Measurements from ENCODE around the gene HGS.

Gene HGS

DNA sequence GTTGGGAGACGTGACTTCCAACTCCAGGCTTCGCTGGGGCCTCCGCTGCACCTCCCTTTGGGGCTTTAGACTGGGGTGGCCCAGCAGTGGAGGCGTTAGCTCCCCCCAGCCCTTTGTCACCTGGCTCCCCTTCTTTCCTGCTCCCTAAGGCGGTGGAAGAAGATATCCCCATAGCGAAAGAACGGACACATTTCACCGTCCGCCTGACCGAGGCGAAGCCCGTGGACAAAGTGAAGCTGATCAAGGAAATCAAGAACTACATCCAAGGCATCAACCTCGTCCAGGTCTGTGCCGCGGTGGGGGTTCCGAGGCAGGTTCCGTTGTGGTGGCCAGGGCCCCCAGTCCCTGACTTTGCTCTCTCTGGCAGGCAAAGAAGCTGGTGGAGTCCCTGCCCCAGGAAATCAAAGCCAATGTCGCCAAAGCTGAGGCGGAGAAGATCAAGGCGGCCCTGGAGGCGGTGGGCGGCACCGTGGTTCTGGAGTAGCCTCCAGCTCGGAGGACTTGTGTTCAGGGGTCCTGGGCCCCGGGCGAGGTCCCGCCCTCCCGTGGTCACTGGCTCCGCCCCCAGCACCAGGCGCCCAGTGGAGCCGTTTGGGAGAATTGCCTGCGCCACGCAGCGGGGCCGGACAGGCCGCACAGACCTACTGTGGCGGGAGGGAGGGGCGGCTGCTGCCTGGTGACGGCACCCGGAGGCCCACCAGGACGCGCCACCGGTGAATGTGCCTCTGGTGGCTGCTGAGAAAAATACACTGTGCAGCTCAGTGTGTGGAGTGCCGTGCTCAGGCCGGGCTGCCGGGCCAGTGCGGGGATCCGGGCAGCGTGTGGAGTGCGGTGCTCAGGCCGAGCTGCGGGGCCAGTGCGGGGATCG is 23.2 kb downstream of the HGS start:
- no peak for DNase-seq

- DNase-seq = no peak
These were observed 24.2 kb downstream of the HGS start for GRCh38 chr17:81707725-81708646.

DNA sequence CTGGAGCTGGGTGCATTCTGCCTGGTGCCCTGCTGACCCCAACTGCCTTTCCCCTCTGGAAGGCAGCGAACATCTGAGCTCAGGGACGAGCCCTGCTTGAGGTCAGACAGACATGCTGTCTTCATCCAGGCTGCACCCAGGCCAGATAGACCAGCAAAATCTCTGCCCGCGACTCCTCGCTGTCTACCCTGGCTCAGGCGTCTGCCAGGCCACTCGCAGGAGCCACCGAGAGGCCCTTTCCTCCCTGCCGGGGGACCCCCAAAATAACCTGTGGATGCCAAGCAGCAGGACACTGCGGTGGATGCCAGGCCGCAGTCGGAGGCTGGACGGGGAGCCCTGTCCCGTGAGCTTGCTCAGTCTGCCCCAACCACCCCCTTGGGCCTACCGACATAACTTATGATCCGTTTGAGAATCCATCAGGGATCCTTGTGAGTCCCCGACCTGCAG is 25.0 kb downstream of the HGS start:
- no peak for DNase-seq

DNA sequence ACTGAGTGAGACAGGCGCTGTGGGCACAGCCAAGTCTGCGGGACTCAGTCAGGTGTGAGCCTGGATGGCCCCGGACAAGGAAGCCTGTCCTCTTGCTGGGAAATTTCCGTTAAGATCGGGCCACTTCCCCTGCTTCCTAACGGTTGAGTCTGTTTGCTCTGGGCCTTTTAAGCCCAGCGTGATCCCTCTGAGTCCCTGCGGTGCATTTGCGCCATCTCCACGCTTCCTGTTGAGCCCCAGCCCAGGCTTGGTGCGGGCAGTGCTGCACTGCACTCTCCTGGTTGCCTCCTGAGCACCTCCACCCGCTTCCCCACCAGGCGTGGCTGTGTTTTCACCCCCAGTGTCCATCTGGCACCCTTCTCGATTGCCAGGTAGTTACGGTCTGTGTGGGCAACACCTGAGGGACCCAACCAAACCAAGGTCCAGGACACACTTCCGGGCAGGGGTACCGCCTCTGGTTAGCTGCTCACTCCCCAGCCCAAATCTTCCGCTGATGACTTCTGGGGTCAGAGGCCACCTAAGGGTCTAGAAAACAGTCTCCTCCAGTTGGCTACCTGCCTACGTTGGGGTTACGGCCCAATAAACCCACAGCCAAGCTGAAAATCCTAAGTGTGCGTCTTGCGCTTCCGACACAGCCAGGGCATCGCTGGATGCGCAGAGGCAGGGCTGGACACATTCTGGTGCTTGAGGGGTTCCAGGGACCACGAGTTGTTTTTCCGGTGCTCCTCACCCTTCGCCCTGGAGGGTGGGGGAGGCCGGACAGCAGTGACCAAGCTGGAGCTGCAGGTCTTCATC is 26.9 kb downstream of the HGS start:
- no peak for DNase-seq

DNA sequence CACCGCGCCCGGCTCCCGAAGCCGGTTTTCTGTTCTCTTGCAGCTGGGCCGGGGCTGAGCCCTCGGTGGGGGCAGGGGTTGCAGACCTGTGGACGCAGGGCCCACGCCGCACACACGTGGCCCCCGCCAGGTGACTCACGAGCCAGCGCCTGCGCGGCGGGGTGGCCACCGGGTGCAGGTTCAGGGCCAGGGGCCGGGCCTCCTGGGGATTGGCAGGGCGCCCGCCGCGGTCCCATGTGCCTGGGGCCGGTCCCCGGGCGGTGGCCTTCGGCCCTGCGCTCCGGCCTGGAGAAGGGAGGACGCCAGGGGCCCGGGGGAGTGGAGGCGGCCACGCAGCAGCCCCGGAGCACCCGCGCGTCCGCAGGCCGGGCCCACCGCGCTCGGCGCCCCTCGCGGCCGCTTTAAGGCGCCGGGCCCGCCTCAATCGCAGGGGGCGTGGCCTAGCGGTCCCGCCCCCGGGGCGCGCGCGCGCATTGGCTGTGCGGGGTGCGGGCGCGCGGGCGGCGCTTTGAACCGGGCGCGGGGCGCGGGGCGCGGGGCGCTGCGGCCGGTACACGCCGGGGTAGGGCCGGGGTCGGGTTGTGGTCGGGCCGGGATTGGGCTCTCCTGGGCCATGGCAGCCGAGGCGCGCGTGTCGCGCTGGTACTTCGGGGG is 28.1 kb downstream of the HGS start, which contains the start of gene SLC25A10:
SLC25A10 (plus strand) TSS at position 471 of the 654 bp plus-strand sequence; CDS start at position 614, 143 bp downstream.
- DNase-seq = peak; percentile 63 to 89

GRCh38 chr17:81712468-81713003 is 28.7 kb downstream of the HGS start:
- DNase-seq = peak in 1 of 2 experiments; percentile 39

DNA sequence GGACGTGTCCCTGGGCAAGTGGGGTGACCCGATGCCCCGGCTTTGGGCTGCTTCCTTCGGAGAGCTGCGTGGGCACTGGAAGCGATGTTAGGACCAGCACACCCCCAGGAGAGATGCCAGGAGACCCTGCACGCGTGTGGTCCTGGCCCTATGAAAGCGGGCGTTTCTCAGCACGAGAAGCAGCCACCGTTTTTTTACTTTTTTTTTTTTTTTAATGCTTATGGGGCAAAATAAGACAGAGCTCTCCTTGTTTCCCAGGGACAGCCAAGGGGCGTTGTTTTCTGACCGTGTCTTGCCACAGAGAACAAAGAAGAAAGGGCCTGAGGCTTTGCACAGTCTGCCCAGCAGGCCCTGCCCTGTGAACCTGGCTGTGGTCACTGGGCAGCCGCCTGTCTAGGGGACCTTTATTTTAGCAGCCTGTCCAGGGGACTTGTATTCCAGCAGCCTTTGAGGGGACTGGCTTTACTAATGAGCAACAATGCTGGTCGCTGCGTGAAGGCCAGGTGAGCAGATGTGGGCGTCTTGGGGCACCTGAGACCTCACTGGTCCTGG is 29.3 kb downstream of the HGS start:
- no peak for DNase-seq

- peak in 1 of 2 experiments; percentile 22 for DNase-seq
These were observed 30.0 kb downstream of the HGS start for GRCh38 chr17:81713556-81714411.

- no peak for DNase-seq
These were observed 30.7 kb downstream of the HGS start for GRCh38 chr17:81714412-81715106.

- no peak for DNase-seq
These were observed 31.5 kb downstream of the HGS start for GRCh38 chr17:81715107-81715871.

GRCh38 chr17:81715872-81716673 is 32.3 kb downstream of the HGS start:
- no peak for DNase-seq

DNA sequence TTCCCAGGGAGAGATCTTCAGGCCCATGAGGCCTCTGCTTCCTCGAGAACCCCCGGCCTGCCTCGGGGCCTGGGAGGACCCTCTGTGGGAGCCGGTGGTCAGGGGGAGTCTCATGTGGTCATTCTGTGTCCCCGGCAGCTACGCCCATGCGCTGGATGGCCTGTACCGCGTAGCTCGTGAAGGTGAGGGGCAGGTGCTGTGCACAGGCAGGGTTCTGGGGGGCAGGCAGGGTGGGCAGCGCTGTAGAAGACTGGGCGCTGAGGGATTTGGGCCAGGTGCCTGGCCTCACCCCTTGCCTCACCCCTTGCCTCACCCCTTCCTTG is 32.8 kb downstream of the HGS start:
- DNase-seq = no peak

DNA sequence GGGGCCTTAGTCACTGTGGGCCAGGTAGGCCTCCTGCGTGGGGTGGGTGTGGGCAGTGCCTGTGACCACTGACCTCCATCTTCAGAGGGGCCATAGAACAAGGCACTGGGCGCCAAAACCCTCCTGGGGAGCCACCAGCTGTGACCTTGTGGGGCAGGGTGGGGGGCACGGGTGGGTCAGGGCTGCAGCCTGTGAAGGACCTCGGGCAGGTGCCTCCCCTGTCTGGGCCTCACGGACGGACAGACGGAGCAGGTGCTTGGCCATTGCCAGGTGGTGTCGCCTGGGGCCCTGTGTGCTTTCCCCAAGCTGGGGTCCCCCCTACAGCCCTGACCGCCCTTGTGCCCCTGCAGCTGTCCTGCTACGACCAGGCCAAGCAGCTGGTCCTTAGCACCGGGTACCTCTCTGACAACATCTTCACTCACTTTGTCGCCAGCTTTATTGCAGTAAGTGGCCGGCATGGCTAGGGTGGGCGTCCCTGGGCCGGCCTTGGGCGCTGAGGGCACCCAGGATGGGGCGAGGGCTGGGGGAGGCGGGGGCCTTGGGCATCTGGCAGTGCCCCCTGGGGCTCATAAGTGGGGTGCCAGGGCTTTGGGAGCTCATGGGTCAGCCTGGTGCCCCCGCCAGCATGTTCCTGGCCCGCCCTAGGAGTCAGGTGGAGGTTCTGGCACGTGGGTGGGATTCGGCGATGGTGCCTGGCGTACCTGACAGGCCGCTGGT is 33.4 kb downstream of the HGS start:
- no peak for DNase-seq

DNA sequence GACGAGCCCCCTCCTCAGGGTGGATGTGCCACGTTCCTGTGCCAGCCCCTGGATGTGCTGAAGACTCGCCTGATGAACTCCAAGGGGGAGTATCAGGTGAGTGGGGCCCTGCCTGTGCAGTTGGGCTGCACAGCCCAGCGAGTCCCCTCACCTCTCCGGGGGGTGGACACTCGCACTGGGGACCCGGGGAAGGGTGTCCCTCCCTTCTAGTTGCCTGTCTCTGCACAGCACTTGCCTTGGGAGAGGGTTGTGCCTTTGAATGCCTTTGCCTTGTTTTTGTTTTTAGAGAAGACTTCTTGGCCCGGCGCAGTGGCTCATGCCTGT is 33.9 kb downstream of the HGS start:
- no peak for DNase-seq

- no peak for DNase-seq
These were observed 35.8 kb downstream of the HGS start for GRCh38 chr17:81719410-81720266.

DNA sequence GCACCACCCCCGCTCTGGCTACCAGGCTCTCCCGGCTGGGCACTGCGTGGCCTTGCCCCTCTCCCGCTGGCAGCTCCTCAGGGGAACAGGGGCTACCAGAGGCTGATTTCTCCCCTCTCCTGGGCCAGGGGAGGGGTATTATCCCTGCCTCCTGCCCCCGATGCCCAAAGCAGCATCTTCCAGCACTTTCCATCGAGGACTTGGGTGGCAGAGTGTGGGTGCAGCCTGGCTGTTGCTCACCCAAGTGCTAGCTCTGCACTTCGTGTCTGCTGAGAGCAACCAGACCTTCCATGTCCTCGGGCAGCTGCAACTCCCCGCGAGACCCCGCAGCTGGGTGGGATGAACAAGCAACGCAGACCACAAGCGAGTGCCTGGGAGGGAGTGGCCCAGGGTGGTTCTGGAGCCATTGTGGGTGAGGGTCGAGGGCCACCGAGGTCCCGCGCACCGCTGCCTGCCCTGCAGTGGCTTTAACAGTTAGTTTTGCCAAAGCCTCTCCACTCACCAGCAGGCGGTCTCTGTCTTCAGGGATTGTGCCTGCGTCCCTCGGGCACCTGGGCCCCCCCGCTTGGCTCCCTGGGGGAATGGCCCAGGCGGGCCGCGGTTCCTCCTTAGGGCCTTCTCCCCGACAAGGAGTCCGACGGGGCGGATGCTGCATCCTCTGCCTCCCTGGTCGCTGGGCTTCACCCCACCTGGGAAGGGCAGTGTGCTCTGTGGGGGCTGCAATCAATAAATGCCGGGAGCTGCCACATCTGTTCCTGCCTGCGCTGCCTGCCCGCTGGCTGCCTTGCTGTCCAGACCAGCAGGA is 36.7 kb downstream of the HGS start:
- DNase-seq = no peak

Measured in NCI-H446 (cell line).